Inflammatory macrophage treated with lipopolysaccharide for 1 hour (primary cell): Measurements from ENCODE around the gene VSTM4.

Source experiments
- DNase-seq, 2 donors: peaks; one replicate each; pipeline ENCODE4 v3.0.0-alpha.2; 2020 to 2022

The VSTM4 gene

DNA sequence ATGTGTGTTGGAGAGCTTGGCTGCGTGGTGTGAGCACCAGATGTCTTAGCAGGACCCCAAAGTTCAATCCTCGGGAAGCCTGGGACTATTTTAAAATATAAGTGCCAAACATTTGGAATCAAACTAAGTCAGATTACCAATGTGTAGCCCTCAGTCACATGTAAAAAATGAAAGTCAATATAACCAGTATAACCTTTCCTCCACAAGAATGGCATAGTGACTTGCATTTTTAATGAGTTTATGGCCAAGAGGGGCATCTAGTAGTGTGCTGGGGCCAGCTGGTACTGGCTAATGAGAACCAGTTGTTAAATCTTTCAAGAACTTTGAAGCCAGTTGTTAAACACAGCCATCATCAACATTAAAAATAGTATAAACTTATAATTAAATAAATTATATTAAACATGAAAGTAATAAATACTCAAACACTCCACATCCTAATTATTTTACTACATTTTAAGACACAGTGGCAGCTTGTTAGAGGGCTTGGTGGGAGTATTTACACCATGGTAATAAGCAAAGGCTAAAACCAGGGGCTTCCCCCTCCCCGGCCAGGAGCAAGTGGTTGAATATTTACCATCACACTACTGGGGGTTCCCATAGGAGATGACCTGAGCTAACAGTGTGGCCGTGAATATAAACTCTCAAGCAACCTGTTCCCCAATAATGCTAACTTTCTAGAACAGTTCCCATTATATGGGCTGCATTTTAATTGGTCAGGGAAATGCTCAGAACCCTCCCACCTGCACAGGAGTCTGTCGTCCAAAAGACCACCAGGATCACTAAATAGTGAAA is 26.4 kb upstream of the VSTM4 start:
- DNase-seq = no peak

DNA sequence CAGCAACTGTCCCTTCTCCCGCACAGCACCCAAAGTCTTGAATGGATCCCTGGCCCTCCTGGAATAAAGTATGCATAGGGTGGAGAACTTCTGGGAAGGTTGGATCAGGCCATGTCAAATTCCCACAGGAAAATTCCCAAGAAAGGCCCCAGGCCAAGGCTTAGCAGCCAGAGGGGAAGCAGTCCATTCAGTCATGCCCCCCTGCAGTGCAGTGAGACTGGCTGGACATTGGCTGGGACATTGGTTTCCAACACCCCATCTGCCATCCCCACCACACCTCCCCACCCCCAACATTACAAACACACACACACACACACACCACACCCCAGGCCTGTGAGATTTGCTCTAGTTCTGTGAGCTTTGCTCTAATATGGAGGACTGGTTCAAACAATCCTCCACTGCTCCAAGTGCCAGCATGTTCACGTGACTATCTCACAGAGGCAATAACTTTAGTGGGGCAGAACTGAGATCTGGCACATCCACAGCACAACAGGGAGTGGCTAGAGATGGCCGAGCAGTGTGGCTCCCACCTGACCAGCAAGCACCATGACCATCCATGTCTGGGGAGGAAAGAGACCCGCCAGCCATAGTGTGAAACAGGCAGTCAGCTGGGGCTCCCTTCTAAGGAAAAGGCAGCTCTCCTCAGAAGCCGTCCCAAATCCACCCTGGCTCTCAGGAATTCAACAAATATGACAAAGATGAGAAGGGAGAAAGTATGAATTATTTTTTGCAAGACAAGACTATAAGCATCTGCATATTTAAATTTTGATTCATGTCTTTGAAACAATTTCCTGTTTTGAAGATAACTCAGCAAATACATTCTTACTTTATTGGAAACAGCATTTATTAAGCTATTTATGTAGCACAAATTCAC is 25.2 kb upstream of the VSTM4 start:
- DNase-seq = no peak

DNA sequence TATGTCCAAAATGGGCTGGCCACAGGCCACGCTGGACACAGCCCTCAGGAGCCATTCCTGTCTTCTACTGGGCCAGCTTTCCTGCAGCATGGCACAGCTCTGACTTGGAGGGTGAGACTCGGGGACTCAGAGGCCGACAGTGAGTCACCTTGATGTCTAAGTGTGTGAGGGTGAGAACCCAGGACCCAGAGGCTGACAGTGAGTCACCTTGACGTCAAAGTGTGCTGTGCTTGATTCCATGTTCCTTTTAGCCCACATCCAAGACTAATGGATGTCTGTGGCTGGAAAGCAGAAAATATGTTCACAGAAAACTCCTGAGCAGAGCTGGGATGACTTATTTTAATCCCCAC is 24.5 kb upstream of the VSTM4 start:
- DNase-seq = peak in 1 of 2 donors; percentile 35

DNA sequence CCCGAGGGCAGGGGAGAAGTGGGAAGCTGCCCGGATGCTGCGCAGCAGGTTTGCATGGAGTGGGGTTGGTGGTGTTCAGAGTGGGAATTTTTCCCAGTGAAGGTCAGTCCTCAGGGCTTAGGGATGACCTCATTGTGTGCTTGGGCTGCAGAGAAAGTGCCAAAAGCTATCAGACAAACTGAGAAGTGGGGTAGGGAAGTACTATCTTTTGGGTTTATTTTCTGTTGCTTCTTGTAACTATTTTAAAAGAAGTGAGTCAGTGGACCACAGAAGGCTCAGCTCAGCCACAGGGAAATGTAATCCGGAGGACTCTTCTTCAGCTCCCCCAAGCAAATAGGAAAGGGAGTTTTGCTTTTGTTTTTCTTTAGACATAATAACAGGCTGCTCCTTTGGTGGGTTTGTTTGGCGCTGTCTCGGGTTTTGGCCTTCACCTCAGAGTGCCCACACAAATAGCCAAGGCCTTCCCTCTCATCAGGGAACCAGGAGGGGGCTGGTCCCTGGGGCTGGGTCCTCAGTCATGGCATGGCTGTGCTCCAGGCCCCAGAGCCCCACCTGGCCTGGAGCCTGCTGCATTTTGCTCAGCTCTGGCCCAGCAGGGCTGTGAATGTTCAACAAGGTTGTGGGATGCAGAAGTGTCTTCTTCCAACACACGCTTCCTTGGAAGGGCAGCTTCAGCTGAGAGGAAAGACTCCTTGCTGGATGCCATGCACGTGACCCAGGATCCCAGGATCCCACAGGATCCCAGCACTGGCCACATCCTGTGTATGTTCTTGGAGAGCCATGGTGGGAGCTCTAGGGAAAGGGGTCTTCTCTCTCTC is 23.9 kb upstream of the VSTM4 start:
- DNase-seq = peak; percentile 58 to 82

DNA sequence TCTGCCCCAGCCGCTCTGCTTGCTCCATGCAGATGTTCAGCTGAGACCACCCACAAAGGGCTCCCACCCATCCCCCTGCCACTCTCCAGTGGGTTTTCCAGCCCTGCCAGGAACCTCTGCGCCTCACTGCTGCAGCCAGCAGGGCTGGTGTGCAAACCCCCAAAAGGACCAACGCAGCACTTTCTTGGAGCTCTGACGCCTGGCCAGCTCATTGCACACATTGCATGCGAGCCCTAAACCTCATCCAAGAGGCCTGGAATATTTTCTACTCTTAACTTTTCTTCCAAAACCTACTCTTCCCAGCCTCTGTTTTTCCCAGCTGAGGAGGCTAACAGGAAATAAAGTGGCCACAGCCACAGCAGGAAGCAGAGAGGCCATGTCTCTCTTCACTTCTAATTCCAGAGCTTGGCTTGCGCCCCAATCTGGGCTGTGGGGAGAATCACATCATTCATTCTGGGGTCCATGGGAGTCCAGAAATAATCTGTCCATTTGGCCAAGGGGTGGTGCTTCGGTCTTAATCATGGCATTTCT is 23.1 kb upstream of the VSTM4 start:
- DNase-seq = no peak

DNA sequence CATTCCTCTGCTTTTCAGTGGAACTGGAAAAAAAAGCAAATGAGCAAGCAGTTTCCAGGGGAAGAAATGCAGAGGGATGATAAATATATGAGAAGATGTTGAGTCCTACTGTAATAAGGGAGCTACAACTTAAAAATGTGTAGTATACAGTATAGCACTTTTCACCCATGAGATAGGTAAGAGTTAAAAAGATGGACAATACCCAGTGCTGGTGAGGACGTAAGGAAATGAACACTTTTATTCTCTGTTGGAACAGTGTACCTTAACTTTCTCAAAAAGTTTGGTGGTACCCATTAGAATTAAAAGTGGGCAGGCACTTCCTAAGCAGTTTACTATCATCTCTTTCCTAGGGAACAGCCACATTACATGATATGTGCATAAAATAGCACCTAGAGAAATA is 21.2 kb upstream of the VSTM4 start:
- no peak for DNase-seq

DNA sequence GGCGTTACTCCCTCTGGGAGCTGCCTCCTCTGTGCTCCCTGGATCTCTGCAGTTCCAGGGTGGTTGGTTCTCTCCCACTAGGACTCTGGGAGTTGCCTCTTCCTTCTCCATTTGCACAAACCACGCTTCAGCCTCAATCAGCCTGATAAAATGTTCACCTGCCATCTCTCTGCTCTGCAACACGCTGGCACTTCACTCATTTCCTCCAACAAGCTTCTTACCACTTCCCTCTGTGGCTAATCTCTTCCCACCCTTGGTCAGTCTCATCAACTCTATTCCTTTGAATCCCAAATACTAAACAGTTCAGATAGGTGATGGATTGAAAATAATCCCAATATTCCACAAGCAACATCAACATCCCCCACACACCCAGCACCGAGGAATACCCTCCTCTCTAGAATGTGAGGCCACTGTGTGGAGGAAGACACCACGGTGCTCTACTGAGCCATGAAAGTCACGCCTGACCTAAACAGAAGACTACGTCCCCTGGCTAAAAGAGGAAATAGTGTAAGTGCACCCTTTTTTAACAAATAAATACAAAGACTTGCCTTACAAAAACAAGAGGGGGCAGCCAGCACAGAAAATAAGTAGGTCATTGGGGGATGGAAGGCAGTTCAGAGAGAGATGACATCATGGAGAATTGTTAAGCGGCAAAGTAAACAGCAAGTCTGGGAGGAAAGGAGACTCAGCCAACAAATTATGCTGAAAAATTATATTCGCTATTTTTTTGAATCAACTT is 20.4 kb upstream of the VSTM4 start:
- peak in 1 of 2 donors; percentile 22 for DNase-seq

DNA sequence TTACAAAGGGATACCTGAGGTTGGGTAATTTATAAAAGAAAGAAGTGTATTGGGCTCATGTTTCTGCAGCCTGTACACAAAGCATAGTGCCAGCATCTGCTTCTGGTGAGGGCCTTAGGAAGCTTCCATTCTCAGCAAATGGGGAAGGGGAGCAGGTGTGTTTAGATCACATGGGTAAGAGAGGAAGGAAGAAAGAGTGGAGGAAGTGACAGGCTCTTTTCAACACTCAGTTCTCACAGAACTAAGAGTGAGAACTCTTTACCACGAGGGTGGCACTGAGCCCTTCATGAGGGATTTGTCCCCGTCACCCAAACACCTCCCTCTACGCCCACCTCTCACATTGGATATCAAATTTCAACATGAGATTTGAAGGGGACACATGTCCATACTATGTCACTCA is 19.0 kb upstream of the VSTM4 start:
- DNase-seq = no peak

DNA sequence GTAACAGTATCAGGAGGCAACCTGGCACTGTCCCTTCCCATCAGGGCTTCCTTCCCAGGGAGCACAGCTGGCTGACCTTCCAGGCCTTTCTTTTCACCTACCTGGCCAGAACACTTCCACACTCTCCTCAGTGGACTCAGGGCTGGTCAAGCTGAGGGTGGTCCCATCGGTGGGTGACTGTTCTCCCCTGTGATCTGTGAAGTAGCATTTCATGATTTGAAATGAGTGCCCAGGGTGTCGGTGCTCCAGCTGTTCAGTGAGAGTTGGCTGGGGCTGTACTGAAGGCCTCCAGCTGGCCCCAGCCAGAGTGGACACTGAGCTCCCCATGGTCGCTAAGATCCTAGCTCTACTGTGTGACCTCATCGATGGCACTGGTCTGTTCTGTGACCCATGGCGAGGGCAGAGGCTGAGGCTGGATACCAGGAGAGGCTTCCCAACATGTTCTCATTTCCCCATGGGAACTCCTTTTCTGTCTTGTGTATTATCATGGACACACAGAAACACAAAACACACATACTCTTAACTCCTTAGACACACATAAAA is 18.5 kb upstream of the VSTM4 start, which contains the start of gene FAM170B:
FAM170B (minus strand) TSS at position 316 of the 543 bp plus-strand sequence; CDS start at position 213, 103 bp downstream.
- DNase-seq = no peak

DNA sequence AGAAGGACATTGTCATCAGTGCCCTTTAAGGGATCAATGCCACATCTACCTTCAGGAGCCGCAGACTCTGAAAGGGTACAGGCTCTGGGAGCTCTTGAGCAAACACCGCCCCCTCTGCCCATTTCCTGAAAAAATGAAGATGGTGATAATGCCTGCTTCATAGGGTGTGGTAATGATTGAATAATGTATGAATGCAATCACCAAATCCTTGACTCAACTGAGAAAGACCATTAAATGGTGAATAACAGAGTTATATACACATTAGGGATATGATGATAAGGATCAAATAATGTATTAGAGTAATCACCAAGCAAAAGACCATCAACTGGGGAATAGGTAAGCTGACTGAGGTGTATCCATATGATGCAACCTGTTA is 17.0 kb upstream of the VSTM4 start:
- no peak for DNase-seq

DNA sequence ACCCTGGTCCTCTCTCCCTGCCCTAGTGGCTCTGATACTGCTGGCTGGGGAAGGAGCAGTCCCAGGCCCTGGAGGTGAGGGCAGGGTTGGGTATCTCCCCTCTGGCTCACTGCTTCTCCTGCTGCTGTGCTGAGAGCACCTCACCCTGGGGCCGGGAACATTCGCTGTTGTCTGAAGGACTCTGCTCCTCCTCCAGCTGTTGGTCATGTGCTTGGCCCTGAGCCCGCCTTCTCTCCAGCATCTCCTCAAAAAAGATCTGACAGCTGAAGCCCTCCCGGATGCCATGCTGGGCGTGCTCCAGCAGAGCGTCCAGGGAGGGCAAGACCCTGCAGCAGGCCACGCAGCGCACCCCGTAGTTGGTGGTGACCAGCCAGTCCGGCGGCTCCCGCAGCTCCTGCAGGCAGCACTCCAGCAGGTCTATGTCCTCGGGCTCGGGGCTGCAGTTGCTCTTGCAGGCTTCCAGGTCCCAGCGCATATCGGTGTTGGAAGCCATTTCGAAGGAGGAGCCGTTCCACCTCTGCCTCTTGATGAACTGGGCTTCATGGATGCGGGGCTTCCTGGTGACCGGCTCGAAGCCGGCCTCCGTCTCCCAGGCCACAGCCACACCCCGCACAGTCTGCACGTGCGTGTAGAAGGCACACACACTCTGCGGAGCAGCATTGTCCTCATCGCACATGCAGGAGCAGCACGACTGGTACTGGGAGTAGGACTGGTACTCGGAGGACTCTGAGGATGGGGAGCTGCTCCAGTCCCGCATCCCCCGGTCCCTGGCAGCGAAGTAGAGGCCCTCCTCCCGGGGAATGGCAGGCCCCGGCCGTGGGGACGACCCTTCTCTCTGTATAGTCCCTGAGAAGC is 16.4 kb upstream of the VSTM4 start:
- DNase-seq = no peak

DNA sequence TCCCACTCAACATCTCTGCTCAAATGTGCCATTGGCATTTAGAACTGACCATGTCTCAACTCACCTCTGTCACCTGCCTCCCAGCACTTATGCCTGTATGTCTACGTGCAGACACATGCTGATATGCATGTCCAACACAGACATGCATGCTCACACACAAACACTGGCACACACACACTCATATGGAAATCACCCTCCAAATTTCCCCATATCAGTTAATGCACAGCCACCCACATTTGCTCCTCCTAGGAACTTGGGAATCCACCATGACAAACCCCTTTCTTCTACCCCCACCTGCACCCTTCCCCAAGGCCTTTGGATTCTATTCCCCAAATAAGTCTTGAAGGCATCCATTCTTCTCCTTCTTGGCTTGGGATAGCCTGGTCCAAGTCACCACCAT is 14.1 kb upstream of the VSTM4 start:
- DNase-seq = peak in 1 of 2 donors; percentile 60

DNA sequence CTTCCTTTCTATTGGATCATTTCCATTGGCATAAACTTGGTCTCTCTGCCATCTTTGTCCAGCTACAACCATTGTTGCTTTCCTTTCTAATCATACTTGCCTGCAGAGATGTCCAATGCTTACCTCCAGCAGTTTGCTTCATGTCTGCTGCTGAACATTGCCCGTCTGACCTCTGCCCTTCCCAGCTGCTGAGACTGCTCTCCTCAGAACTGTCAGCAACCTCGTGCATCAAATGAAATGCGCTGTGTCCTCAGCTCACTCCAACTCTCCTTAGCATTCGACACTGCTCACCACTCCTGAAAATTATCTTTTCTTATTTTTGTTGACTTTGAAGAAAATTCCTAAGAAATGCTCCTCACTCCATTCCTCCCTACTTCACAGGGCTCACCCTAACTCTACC is 13.5 kb upstream of the VSTM4 start:
- no peak for DNase-seq

DNA sequence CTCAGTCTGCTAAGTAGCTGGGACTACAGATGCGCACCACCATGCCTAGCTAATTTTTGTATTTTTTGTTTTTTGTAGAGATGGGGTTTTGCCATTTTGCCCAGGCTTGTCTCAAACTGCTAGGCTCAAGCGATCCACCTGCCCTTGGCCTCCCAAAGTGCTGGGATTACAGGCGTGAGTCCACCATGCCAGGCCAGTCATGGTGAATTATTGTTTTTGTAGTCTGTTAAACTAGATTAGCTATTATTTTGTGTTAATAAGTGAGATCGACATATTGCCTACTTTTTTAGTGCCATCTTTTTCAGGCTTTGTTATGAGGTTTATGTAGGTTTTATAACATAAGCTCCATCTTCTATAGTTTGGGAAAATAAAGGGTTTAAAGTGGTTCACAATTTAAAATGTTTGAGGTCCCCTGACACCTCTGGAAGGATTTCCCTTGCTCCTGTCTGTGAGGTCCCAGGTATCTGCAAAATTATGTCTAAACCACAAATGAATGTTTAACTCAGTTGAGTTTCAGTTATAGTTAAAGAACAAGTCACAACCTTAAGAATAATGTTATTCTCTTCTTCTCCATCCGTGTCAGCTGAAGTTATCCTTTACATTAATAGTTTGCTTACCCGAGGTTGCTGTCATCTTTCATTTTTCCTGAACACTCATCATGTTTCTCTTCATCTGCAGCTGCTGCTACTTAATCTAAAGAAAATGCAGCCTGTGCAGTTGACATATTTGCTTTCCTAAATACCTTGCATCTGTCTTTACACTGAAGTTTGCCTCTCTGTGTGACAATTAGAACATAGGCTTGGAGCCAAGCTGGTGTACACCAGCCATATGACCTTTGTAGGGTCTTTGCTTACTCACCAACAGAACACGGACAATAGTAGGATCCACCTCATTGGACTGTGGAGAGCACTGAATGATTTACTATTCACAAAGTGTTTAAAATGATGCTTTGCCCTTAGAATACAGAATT is 8.9 kb upstream of the VSTM4 start:
- no peak for DNase-seq

DNA sequence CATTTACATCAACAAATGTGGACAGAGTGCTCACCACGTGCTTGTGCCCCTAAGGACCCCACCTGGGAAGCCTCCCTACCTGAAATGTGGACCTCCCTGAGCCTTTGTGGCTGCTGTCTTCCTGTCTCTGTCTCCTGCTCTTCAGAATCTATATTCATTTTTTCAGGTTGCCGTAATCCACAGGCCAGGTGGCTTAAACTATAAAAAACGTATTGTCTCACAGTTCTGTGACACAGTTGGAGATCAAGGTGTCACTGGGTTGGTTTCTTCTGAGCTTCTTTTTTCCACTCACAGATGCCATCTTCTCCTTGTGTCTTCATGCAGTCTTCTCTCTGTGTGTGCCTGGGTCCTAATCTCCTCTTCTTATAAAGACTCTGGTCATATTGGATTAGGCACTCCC is 5.6 kb upstream of the VSTM4 start:
- DNase-seq = no peak

DNA sequence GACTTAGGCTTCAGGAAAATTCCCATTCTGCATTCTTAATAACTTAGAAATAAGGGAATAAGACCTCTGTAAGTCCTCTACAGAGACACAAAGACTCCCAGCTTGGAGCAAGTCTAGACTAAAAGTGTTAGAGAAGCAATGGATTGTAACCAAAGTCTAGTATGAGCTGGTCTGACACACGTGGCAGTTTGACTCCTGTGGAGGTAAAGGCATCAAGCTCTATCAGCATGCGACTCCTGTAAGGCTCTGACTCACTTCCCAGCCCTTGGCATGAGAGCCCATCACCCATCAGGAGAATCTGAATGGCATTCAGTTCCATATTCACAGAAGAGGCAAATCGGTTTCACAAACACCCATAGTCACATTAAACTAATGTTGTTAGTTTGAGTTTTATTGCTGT is 4.4 kb upstream of the VSTM4 start:
- no peak for DNase-seq

DNA sequence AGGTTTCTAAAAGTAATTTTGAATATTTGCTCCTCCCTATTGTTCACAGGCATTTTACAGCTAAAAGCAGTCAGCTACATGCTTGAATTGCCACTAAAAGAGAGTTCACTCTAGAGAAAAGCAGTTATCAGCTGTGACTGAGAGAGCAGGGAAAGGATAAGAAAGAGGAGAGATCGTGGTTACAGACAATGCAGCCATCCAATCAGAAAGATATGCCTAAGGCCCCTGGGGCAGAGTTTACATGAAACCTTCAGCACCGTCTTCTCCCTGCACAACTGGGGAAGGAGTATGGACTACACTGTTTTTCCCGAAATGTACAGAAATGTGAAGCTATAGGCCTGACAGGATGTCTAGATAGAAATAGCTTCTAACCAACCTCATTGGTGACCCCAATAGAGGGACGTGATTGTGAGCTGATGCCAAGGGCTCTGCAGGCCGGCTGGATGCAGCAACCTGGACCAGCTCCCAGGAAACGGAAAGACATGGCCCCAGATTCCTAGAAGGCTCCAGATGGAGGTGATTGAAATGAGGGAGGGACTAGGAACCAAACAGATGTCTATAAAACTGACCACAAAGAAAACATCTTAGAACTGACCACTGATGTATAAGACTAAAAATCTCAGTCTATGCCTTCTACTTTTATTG is 3.2 kb upstream of the VSTM4 start:
- DNase-seq = no peak

DNA sequence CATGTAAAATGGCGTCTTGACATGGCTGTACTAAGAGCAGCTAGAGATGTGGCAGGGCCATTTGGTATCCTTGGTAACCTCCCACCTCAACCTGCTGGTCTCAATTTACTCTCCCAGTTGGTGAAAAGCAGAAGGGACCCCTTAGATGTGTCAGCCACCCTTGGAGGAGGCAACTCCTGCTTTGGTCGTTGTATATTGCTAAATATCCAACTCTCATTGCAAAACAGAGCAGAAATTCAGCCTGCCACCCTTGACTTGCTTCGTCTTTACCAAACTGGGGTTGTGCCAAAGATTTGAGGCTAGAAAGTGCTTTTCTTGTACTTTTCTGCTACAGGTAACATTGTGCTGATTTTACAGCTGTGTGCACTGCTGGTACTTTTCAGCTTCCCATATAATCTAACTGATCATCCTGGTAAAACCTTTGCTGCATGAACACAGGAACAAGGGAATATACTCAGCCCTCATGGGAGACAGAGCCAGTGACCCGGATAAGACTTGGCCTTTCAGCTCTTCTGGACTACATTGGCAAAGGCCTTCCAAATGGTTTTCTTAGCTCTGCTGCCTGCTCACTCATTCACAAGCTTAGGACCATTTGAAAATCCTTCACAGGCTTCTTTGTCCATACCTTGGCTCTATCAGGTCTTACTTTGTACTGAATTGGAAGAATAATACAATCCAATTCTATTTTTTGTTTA is 2.2 kb upstream of the VSTM4 start:
- DNase-seq = no peak
